HUES6 (cell line): ENCODE results near the gene ANKRD2.

Experiments
- H3K27ac ChIP-seq: 2 replicates; pipeline ENCODE4 v1.7.0; 2013; ENCODE audit warnings: low read depth, mild to moderate bottlenecking, low read length, inconsistent platforms
- H3K27me3 ChIP-seq: 2 replicates; pipeline ENCODE4 v1.6.1; 2013; ENCODE audit warnings: low read length; ENCODE audit not compliant: control insufficient read depth, insufficient read depth
- H3K36me3 ChIP-seq: 2 replicates; pipeline ENCODE4 v1.6.1; 2013; ENCODE audit warnings: low read length; ENCODE audit not compliant: control insufficient read depth, insufficient read depth
- H3K4me1 ChIP-seq: 2 replicates; pipeline ENCODE4 v1.6.1; 2013; ENCODE audit warnings: low read length; ENCODE audit not compliant: control insufficient read depth, insufficient read depth
- H3K4me3 ChIP-seq: 2 replicates; pipeline ENCODE4 v1.5.1; 2013; ENCODE audit warnings: low read depth, low read length
- H3K9ac ChIP-seq: one replicate; pipeline ENCODE4 v1.6.1; 2013; ENCODE audit warnings: mild to moderate bottlenecking, low read length
- H3K9me3 ChIP-seq: 2 replicates; pipeline ENCODE4 v1.6.1; 2013; ENCODE audit warnings: low read depth, low read length; ENCODE audit not compliant: control insufficient read depth, insufficient read depth

Gene ANKRD2

GRCh38 chr10:97587183-97587582 lies 14.6 kb downstream of the ANKRD2 start:
- no peaks in the 10 kb centered on the region for H3K36me3 ChIP-seq
- H3K9ac ChIP-seq: no peak overlapping the region
- peaks cover 7% of the 10 kb centered on the region; the same call in 1 of the 2 replicates for H3K4me1 ChIP-seq
- no peak overlapping the region for H3K4me3 ChIP-seq
- H3K9me3 ChIP-seq: no peaks in the 10 kb centered on the region
- H3K27me3 ChIP-seq: no peaks in the 10 kb centered on the region
- no peak overlapping the region for H3K27ac ChIP-seq

- Histone ChIP-seq H3K27ac (no peak within 1 kb of the TSS), H3K4me1 (no peaks in the 10 kb centered on the region), H3K36me3 (no peaks in the 10 kb centered on the region), H3K4me3 (no peak within 1 kb of the TSS), H3K27me3 (no peaks in the 10 kb centered on the region), H3K9me3 (no peaks in the 10 kb centered on the region), H3K9ac (no peak within 1 kb of the TSS)
These were observed 16.9 kb downstream of the ANKRD2 start, which contains the start of gene C10orf62 for GRCh38 chr10:97589479-97589878. TSS of gene C10orf62 (plus strand) at chr10:97589721. CDS start at chr10:97589898, 177 bp downstream.

GRCh38 chr10:97590082-97590747 lies 17.6 kb downstream of the ANKRD2 start:
- no peak overlapping the region for H3K4me3 ChIP-seq
- no peak overlapping the region for H3K27ac ChIP-seq
- no peaks in the 10 kb centered on the region for H3K9me3 ChIP-seq
- no peaks in the 10 kb centered on the region for H3K36me3 ChIP-seq
- H3K27me3 ChIP-seq: no peaks in the 10 kb centered on the region
- H3K9ac ChIP-seq: no peak overlapping the region
- no peaks in the 10 kb centered on the region for H3K4me1 ChIP-seq

- Histone ChIP-seq H3K9ac (no peak overlapping the region), H3K36me3 (no peaks in the 10 kb centered on the region), H3K27ac (no peak overlapping the region), H3K27me3 (no peaks in the 10 kb centered on the region), H3K4me1 (no peaks in the 10 kb centered on the region), H3K4me3 (no peak overlapping the region), H3K9me3 (no peaks in the 10 kb centered on the region)
These were observed 18.3 kb downstream of the ANKRD2 start for GRCh38 chr10:97590748-97591495.

- no peak overlapping the region for H3K4me3 ChIP-seq
- H3K9ac ChIP-seq: no peak overlapping the region
- no peaks in the 10 kb centered on the region for H3K9me3 ChIP-seq
- H3K36me3 ChIP-seq: no peaks in the 10 kb centered on the region
- no peaks in the 10 kb centered on the region for H3K4me1 ChIP-seq
- no peaks in the 10 kb centered on the region for H3K27me3 ChIP-seq
- H3K27ac ChIP-seq: no peak overlapping the region
These were observed 20.8 kb downstream of the ANKRD2 start for GRCh38 chr10:97593421-97593820.

GRCh38 chr10:97596101-97597082 lies 23.8 kb downstream of the ANKRD2 start:
- Histone ChIP-seq H3K4me1 (no peaks in the 10 kb centered on the region), H3K36me3 (no peaks in the 10 kb centered on the region), H3K4me3 (no peak overlapping the region), H3K9me3 (no peaks in the 10 kb centered on the region), H3K9ac (no peak overlapping the region), H3K27me3 (no peaks in the 10 kb centered on the region), H3K27ac (no peak overlapping the region)

GRCh38 chr10:97597778-97598177 lies 25.2 kb downstream of the ANKRD2 start:
- H3K9ac ChIP-seq: no peak overlapping the region

GRCh38 chr10:97598407-97599271 lies 26.1 kb downstream of the ANKRD2 start:
- H3K36me3 ChIP-seq: no peaks in the 10 kb centered on the region
- H3K9me3 ChIP-seq: no peaks in the 10 kb centered on the region
- H3K9ac ChIP-seq: no peak overlapping the region
- H3K27me3 ChIP-seq: no peaks in the 10 kb centered on the region
- H3K4me3 ChIP-seq: no peak overlapping the region
- H3K27ac ChIP-seq: no peak overlapping the region
- H3K4me1 ChIP-seq: no peaks in the 10 kb centered on the region

More at GRCh38 chr10:97597778-97598177, 25.2 kb downstream of the ANKRD2 start:
- Histone ChIP-seq H3K27me3 (no peaks in the 10 kb centered on the region), H3K27ac (no peak overlapping the region), H3K4me1 (no peaks in the 10 kb centered on the region), H3K4me3 (no peak overlapping the region), H3K36me3 (no peaks in the 10 kb centered on the region), H3K9me3 (no peaks in the 10 kb centered on the region)

GRCh38 chr10:97599272-97599619 lies 26.7 kb downstream of the ANKRD2 start:
- Histone ChIP-seq H3K36me3 (no peaks in the 10 kb centered on the region), H3K27me3 (no peaks in the 10 kb centered on the region), H3K9ac (no peak overlapping the region), H3K4me3 (no peak overlapping the region), H3K9me3 (no peaks in the 10 kb centered on the region), H3K4me1 (no peaks in the 10 kb centered on the region), H3K27ac (no peak overlapping the region)

- no peaks in the 10 kb centered on the region for H3K4me1 ChIP-seq
- H3K27ac ChIP-seq: no peak overlapping the region
- no peak overlapping the region for H3K4me3 ChIP-seq
- H3K27me3 ChIP-seq: no peaks in the 10 kb centered on the region
- no peaks in the 10 kb centered on the region for H3K36me3 ChIP-seq
- no peak overlapping the region for H3K9ac ChIP-seq
- no peaks in the 10 kb centered on the region for H3K9me3 ChIP-seq
These were observed 28.0 kb downstream of the ANKRD2 start for GRCh38 chr10:97600616-97601015.
